WTC11 (cell line): ENCODE results near the gene SCN4B. TPM values are rescaled to one million over a fixed set of nuclear protein-coding genes. Genes with fewer than 3 reads are reported as not detected.
"Not testable (repeated sequence)": the region's sequence is repeated elsewhere in the genome, so short reads cannot be mapped to it uniquely, and the experiment has no call there.

Source experiments
- ATAC-seq: fragments of 200-7000 bp; cut with Tn5 transposase; 2 replicates; pipeline ENCODE4 v1.10.0; 2021; ENCODE audit warnings: mild to moderate bottlenecking, moderate library complexity
- CTCF ChIA-PET: fragments of 300-600 bp; sonication (Branson Sonifier 250); formaldehyde crosslinking; loops from one replicate; lab custom pipeline; 2021; ENCODE audit warnings: antibody characterized with exemption; lab: Charles Lee
- POLR2A ChIA-PET: fragments of 350-600 bp; sonication (Branson Sonifier 250); formaldehyde crosslinking; loops from one replicate; lab custom pipeline; 2021; ENCODE audit warnings: antibody characterized with exemption; lab: Charles Lee
- DNase-seq: peaks from one replicate; pipeline ENCODE4 v3.0.0; 2021; ENCODE audit warnings: low spot score
- H3K27ac Mint-ChIP-seq: 2 replicates; pipeline ENCODE4 v1.8.0; 2021; ENCODE audit warnings: mixed read lengths
- H3K27me3 Mint-ChIP-seq: 2 replicates; pipeline ENCODE4 v1.8.0; 2021; ENCODE audit warnings: low read depth, mild to moderate bottlenecking, moderate library complexity, mixed read lengths
- H3K36me3 Mint-ChIP-seq: 2 replicates; pipeline ENCODE4 v1.8.0; 2021; ENCODE audit warnings: mixed read lengths
- H3K4me1 Mint-ChIP-seq: 2 replicates; pipeline ENCODE4 v1.8.0; 2022; ENCODE audit warnings: mixed read lengths
- H3K4me3 Mint-ChIP-seq: 2 replicates; pipeline ENCODE4 v1.8.0; 2021; ENCODE audit warnings: mild to moderate bottlenecking, moderate library complexity, mixed read lengths
- H3K9me3 Mint-ChIP-seq: 2 replicates; pipeline ENCODE4 v1.8.0; 2021; ENCODE audit warnings: mixed read lengths
- CTCF ChIP-seq: fragments of 200-600 bp; IDR thresholded peaks from 2 replicates; pipeline ENCODE4 v1.8.0; 2022; ENCODE audit warnings: antibody characterized with exemption
- FOXP1 ChIP-seq: sonication (generic); formaldehyde crosslinking; IDR thresholded peaks from 2 replicates; pipeline ENCODE4 v1.8.0; 2022; ENCODE audit warnings: missing genetic modification reagents, mild to moderate bottlenecking, moderate library complexity, borderline replicate concordance
- GABPB1 ChIP-seq: sonication (generic); formaldehyde crosslinking; IDR thresholded peaks from 2 replicates; pipeline ENCODE4 v1.8.1; 2023; ENCODE audit warnings: mild to moderate bottlenecking, missing genetic modification reagents
- IRF2 ChIP-seq: sonication (generic); formaldehyde crosslinking; IDR thresholded peaks from 2 replicates; pipeline ENCODE4 v1.8.0; 2022; ENCODE audit warnings: low read depth, missing genetic modification reagents, borderline replicate concordance
- MAX ChIP-seq: sonication (generic); formaldehyde crosslinking; IDR thresholded peaks from 2 replicates; pipeline ENCODE4 v1.8.0; 2022; ENCODE audit warnings: mild to moderate bottlenecking, missing genetic modification reagents
- OVOL2 ChIP-seq: fragments of 250-450 bp; sonication (Bioruptor Pico); IDR thresholded peaks from 2 replicates; pipeline ENCODE4 v1.9.0; 2021; ENCODE audit warnings: mild to moderate bottlenecking, borderline replicate concordance
- SMAD4 ChIP-seq: sonication (generic); formaldehyde crosslinking; IDR thresholded peaks from 2 replicates; pipeline ENCODE4 v1.8.0; 2022; ENCODE audit warnings: mild to moderate bottlenecking, missing genetic modification reagents
- USF1 ChIP-seq: sonication (generic); formaldehyde crosslinking; IDR thresholded peaks from 2 replicates; pipeline ENCODE4 v1.8.0; 2022; ENCODE audit warnings: mild to moderate bottlenecking, missing genetic modification reagents
- ZNF281 ChIP-seq: sonication (generic); formaldehyde crosslinking; IDR thresholded peaks from 2 replicates; pipeline ENCODE4 v1.8.0; 2023; ENCODE audit warnings: mild to moderate bottlenecking, missing genetic modification reagents
- total RNA-seq: library from RNA; stranded (reverse); gene quantifications from 3 replicates; pipeline ENCODE4 v1.2.3, GENCODE V29; 2021

The SCN4B gene
- total RNA-seq, 1 experiment from 2014 or later = 4.4 TPM

- DNase-seq (peak; percentile 82), ATAC-seq (peak; percentile 84)
- no peak overlapping the region for H3K27ac Mint-ChIP-seq
- POLR2A ChIA-PET = interaction anchor here (0.6 to 0.7 kb wide), 3 partner anchors 16 to 89 kb away, joined by 3 to 6 read pairs (median 4); no protein-coding TSS in a partner anchor
- H3K9me3 Mint-ChIP-seq = no peaks in the 10 kb centered on the region
- H3K4me3 Mint-ChIP-seq = no peak overlapping the region
- TF ChIP-seq SMAD4 (CRISPR knock-in tag) (no peak), CTCF (0 out of 2 replicates have a peak, but pooled peaks have one; percentile 45)
- CTCF ChIA-PET = interaction anchor here (0.5 to 2.5 kb wide), 66 partner anchors 10 to 642 kb away, joined by 3 to 44 read pairs (median 4); partner anchors contain the start of genes JAML, MPZL2, MPZL3 and SCN4B
- no peaks in the 10 kb centered on the region for H3K36me3 Mint-ChIP-seq
- peaks cover 38% of the 10 kb centered on the region for H3K4me1 Mint-ChIP-seq
- H3K27me3 Mint-ChIP-seq = no peaks in the 10 kb centered on the region; the same call in 1 of the 2 replicates
Measured at GRCh38 chr11:118198370-118198769, 45.7 kb upstream of the SCN4B start.

GRCh38 chr11:118194835-118195627, 42.4 kb upstream of the SCN4B start:
- Mint-ChIP-seq H3K4me3 (no peak overlapping the region), H3K4me1 (peaks cover 38% of the 10 kb centered on the region), H3K27ac (no peak overlapping the region), H3K36me3 (peaks cover 8% of the 10 kb centered on the region), H3K9me3 (peaks cover 27% of the 10 kb centered on the region), H3K27me3 (peaks cover 11% of the 10 kb centered on the region)
- ChIA-PET CTCF (interaction anchor here (1.8 kb wide), 1 partner anchor 23 kb away, joined by 8 read pairs; no protein-coding TSS in a partner anchor), POLR2A (no interaction called here)
- no peak for ATAC-seq
- no peak for DNase-seq
- TF ChIP-seq OVOL2 = no peak
- TF ChIP-seq GABPB1 (CRISPR knock-in tag) = peak; percentile 93
- no peak for TF ChIP-seq MAX (CRISPR knock-in tag)
- TF ChIP-seq ZNF281 (CRISPR knock-in tag) = no peak

GRCh38 chr11:118193910-118194566, 41.4 kb upstream of the SCN4B start:
- Mint-ChIP-seq H3K4me1 (peaks cover 38% of the 10 kb centered on the region), H3K27ac (no peak overlapping the region), H3K36me3 (peaks cover 8% of the 10 kb centered on the region), H3K27me3 (peaks cover 11% of the 10 kb centered on the region), H3K9me3 (peaks cover 29% of the 10 kb centered on the region), H3K4me3 (no peak overlapping the region)
- CTCF ChIA-PET = interaction anchor here (1.8 kb wide), 1 partner anchor 22 kb away, joined by 8 read pairs; no protein-coding TSS in a partner anchor
- POLR2A ChIA-PET = no interaction called here
- no peak for TF ChIP-seq IRF2
- TF ChIP-seq FOXP1 (CRISPR knock-in tag) = no peak
- TF ChIP-seq CTCF = no peak
- no peak for TF ChIP-seq USF1 (CRISPR knock-in tag)
- ATAC-seq (no peak), DNase-seq (no peak)

- peaks cover 29% of the 10 kb centered on the region for H3K4me1 Mint-ChIP-seq
- CTCF ChIA-PET, ATAC-seq, H3K36me3 Mint-ChIP-seq, DNase-seq, H3K4me3 Mint-ChIP-seq, POLR2A ChIA-PET, H3K27ac Mint-ChIP-seq: not testable (repeated sequence)
- H3K27me3 Mint-ChIP-seq = peaks cover 11% of the 10 kb centered on the region
- H3K9me3 Mint-ChIP-seq = peaks cover 29% of the 10 kb centered on the region
Measured at GRCh38 chr11:118192817-118193216, 40.2 kb upstream of the SCN4B start.

GRCh38 chr11:118190942-118191506, 38.4 kb upstream of the SCN4B start:
- CTCF ChIA-PET = interaction anchor here (1.5 kb wide), 1 partner anchor 11 kb away, joined by 4 read pairs; no protein-coding TSS in a partner anchor
- Mint-ChIP-seq H3K27me3 (peaks cover 15% of the 10 kb centered on the region), H3K9me3 (peaks cover 29% of the 10 kb centered on the region), H3K4me1 (peaks cover 15% of the 10 kb centered on the region)
- H3K36me3 Mint-ChIP-seq, H3K4me3 Mint-ChIP-seq, DNase-seq, H3K27ac Mint-ChIP-seq, ATAC-seq, POLR2A ChIA-PET: not testable (repeated sequence)
